Measurements from ENCODE around the gene TSPEAR. TPM values are rescaled to one million over a fixed set of nuclear protein-coding genes. Genes with fewer than 3 reads are reported as not detected.

TSPEAR gene
- total and polyA plus RNA-seq, 7 donors, result not detected

DNA sequence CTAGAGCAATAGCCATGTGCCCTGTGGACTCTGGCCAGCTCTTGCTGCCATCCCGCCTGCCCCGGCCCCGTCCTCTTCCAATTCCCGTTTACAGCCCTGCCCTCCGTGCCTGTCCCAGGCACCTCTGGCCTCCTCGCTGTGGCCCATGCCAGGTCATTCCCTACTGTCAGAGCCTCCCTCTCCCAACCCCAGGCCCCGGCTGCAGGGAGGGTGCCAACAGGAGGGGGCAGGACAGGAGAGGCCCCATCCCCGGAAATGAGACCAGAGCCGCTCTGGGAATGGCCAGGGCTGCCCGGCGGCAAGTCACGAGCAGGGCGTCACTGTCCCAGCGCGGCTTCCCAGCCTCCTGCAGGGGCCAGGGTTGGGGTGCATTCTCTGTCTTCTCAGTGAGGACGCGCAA, 23.5 kb upstream of the TSPEAR start:
- 92 to 96% (median 92%) methylated on average over 17 of the region's 17 CpGs for WGBS, 3 donors
- TF ChIP-seq, protein P1, sequence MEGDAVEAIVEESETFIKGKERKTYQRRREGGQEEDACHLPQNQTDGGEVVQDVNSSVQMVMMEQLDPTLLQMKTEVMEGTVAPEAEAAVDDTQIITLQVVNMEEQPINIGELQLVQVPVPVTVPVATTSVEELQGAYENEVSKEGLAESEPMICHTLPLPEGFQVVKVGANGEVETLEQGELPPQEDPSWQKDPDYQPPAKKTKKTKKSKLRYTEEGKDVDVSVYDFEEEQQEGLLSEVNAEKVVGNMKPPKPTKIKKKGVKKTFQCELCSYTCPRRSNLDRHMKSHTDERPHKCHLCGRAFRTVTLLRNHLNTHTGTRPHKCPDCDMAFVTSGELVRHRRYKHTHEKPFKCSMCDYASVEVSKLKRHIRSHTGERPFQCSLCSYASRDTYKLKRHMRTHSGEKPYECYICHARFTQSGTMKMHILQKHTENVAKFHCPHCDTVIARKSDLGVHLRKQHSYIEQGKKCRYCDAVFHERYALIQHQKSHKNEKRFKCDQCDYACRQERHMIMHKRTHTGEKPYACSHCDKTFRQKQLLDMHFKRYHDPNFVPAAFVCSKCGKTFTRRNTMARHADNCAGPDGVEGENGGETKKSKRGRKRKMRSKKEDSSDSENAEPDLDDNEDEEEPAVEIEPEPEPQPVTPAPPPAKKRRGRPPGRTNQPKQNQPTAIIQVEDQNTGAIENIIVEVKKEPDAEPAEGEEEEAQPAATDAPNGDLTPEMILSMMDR (IDR thresholded peaks at IDR 0.05), result no peak
- H3K27me3 ChIP-seq (ENCODE audit: insufficient read depth in 3 of 3, low read length in 2 of 3), result peaks cover 0 to 19% (median 7%) of the 10 kb centered on the region in 3 donors
- H3K36me3 ChIP-seq (ENCODE audit: insufficient read depth in 1 of 2, low read depth in 1 of 2), result no peaks in the 10 kb centered on the region
- intact Hi-C loops (cut with DNase I), result no loop called here
- ATAC-seq (no peak), DNase-seq (no peak)
- no peak overlapping the region for H3K27ac ChIP-seq
- peaks cover 15% of the 10 kb centered on the region for H3K9me3 ChIP-seq
- no peaks in the 10 kb centered on the region for H3K4me1 ChIP-seq
- no peak overlapping the region for H3K4me3 ChIP-seq

DNA sequence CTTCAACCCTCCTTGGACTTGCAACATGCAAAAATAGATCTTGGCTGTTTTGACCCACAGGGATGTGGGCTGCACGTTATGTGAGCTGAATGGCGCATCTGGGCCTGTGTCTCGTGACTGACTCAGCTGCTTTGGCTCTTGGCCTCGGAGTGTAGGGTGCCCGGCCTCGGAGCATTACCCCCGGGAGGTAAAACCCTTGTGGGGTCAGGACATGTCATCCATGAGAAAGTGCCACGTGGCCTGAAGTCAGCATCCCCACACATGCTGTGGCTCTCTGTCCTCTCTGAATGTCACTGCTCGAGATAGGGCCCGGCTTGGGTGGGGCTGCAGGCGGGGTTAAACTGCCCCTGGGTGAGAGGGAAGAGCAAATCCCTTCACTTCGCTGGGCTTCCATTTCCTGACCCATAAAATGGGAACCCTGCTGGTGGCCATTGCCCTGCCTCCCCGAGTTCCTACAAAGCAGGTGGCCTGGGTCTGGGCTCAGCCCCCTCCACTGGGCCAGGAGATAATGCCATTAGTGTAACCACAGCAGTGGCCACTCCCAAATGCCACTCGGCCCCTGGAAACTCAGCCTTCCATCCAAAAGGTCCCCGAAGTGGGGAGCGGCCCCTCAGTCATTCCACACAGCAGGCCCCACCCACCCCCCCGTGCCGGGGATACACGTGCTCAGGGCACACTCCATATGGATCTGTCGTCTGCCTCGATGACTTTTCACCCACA, 22.8 kb upstream of the TSPEAR start:
- ATAC-seq (no peak), DNase-seq (no peak)
- Histone ChIP-seq H3K36me3 (ENCODE audit: insufficient read depth in 1 of 2, low read depth in 1 of 2) (no peaks in the 10 kb centered on the region), H3K4me1 (no peaks in the 10 kb centered on the region), H3K27ac (no peak overlapping the region), H3K4me3 (no peak overlapping the region), H3K9me3 (peaks cover 15% of the 10 kb centered on the region), H3K27me3 (ENCODE audit: insufficient read depth in 3 of 3, low read length in 2 of 3) (peaks cover 0 to 16% (median 5%) of the 10 kb centered on the region in 3 donors)
- intact Hi-C loops (cut with DNase I), result no loop called here
- TF ChIP-seq, protein P1 (IDR thresholded peaks at IDR 0.05), result no peak
- 68 to 80% (median 78%) methylated on average over 21 of the region's 21 CpGs for WGBS, 3 donors

DNA sequence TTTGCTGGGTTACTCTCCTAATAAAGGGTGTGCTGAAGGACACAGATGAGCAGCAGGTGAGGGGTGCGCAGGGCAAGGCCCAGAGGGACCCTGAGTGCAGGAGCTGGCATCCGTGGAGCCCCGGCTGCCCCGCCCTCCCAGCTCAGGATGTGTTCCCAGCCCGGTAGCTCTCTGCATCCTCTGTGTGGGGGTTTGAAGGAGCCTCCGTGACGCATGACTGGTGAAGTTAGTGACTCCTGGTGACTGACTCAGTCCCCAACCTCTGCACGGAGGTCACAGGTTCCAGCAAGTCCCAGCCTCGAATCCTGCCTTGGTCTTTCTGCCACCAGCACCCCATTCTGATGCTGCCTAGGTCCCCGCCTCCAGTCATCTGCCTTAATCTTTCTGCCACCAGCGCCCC, 21.6 kb upstream of the TSPEAR start:
- H3K4me1 ChIP-seq, result no peaks in the 10 kb centered on the region
- H3K4me3 ChIP-seq, result no peak overlapping the region
- WGBS, 3 donors, result 81 to 91% (median 88%) methylated on average over 11 of the region's 11 CpGs
- H3K9me3 ChIP-seq, result peaks cover 8% of the 10 kb centered on the region
- ATAC-seq (no peak), DNase-seq (no peak)
- TF ChIP-seq, protein P1 (IDR thresholded peaks at IDR 0.05), result no peak
- H3K27ac ChIP-seq, result no peak overlapping the region
- intact Hi-C loops (cut with DNase I), result no loop called here
- H3K27me3 ChIP-seq (ENCODE audit: insufficient read depth in 3 of 3, low read length in 2 of 3), result peaks cover 0 to 16% (median 5%) of the 10 kb centered on the region in 3 donors
- H3K36me3 ChIP-seq (ENCODE audit: insufficient read depth in 1 of 2, low read depth in 1 of 2), result no peaks in the 10 kb centered on the region

DNA sequence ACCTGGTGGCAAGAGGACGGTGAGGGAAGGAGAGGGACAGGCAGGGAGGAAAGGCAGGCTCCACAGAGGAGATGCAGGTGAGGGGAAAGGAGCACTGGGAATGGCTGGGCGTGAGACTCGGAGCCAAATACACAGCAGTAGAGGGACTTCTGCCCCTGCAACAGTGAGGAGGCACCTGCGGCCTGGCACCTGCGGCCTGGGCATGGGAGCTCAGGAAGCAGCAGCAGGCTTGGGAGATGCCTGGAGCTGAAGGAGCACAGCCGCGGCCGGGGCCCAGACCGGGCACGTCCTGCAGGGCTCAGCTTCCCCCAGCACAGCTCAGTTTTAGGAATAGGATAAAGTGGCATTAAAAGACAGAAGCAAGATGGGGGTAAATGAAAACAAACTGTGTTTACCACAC, 20.9 kb upstream of the TSPEAR start:
- ATAC-seq, result no peak
- no peak overlapping the region for H3K4me3 ChIP-seq
- DNase-seq, result no peak
- intact Hi-C loops (cut with DNase I), result no loop called here
- peaks cover 1% of the 10 kb centered on the region for H3K9me3 ChIP-seq
- H3K27me3 ChIP-seq (ENCODE audit: insufficient read depth in 3 of 3, low read length in 2 of 3), result peaks cover 0 to 16% (median 5%) of the 10 kb centered on the region in 3 donors
- no peaks in the 10 kb centered on the region for H3K36me3 ChIP-seq (ENCODE audit: insufficient read depth in 1 of 2, low read depth in 1 of 2)
- no peaks in the 10 kb centered on the region for H3K4me1 ChIP-seq
- TF ChIP-seq, protein P1 (IDR thresholded peaks at IDR 0.05), result no peak
- H3K27ac ChIP-seq, result no peak overlapping the region
- WGBS, 3 donors, result 92 to 93% (median 93%) methylated on average over 10 of the region's 10 CpGs

Data from psoas muscle (tissue), 8 donors.